WTC11 (cell line): ENCODE data around the gene SLC13A3. TPM values are rescaled to one million over a fixed set of nuclear protein-coding genes. Genes with fewer than 3 reads are reported as not detected.

Experiments
- ATAC-seq: fragments of 200-7000 bp; cut with Tn5 transposase; 2 replicates; pipeline ENCODE4 v1.10.0; 2021; ENCODE audit warnings: mild to moderate bottlenecking, moderate library complexity
- CTCF ChIA-PET: fragments of 300-600 bp; sonication (Branson Sonifier 250); formaldehyde crosslinking; loops from one replicate; lab custom pipeline; 2021; ENCODE audit warnings: antibody characterized with exemption; lab: Charles Lee
- POLR2A ChIA-PET: fragments of 350-600 bp; sonication (Branson Sonifier 250); formaldehyde crosslinking; loops from one replicate; lab custom pipeline; 2021; ENCODE audit warnings: antibody characterized with exemption; lab: Charles Lee
- DNase-seq: peaks from one replicate; pipeline ENCODE4 v3.0.0; 2021; ENCODE audit warnings: low spot score
- H3K27ac Mint-ChIP-seq: 2 replicates; pipeline ENCODE4 v1.8.0; 2021; ENCODE audit warnings: mixed read lengths
- H3K27me3 Mint-ChIP-seq: 2 replicates; pipeline ENCODE4 v1.8.0; 2021; ENCODE audit warnings: low read depth, mild to moderate bottlenecking, moderate library complexity, mixed read lengths
- H3K36me3 Mint-ChIP-seq: 2 replicates; pipeline ENCODE4 v1.8.0; 2021; ENCODE audit warnings: mixed read lengths
- H3K4me1 Mint-ChIP-seq: 2 replicates; pipeline ENCODE4 v1.8.0; 2022; ENCODE audit warnings: mixed read lengths
- H3K4me3 Mint-ChIP-seq: 2 replicates; pipeline ENCODE4 v1.8.0; 2021; ENCODE audit warnings: mild to moderate bottlenecking, moderate library complexity, mixed read lengths
- H3K9me3 Mint-ChIP-seq: 2 replicates; pipeline ENCODE4 v1.8.0; 2021; ENCODE audit warnings: mixed read lengths
- ATF3 ChIP-seq: sonication (generic); formaldehyde crosslinking; conservative IDR thresholded peaks from 2 replicates; pipeline ENCODE4 v1.8.1; 2022; ENCODE audit warnings: mild to moderate bottlenecking, missing genetic modification reagents
- CBFB ChIP-seq: sonication (generic); formaldehyde crosslinking; IDR thresholded peaks from 2 replicates; pipeline ENCODE4 v1.8.1; 2022; ENCODE audit warnings: mild to moderate bottlenecking, low read depth, missing genetic modification reagents
- E2F1 ChIP-seq: sonication (generic); formaldehyde crosslinking; IDR thresholded peaks from 2 replicates; pipeline ENCODE4 v1.8.0; 2022; ENCODE audit warnings: mild to moderate bottlenecking, missing genetic modification reagents
- FOXK1 ChIP-seq: sonication (generic); formaldehyde crosslinking; IDR thresholded peaks from 2 replicates; pipeline ENCODE4 v1.8.0; 2022; ENCODE audit warnings: mild to moderate bottlenecking, moderate library complexity, missing genetic modification reagents
- IRF2 ChIP-seq: sonication (generic); formaldehyde crosslinking; IDR thresholded peaks from 2 replicates; pipeline ENCODE4 v1.8.0; 2022; ENCODE audit warnings: low read depth, missing genetic modification reagents, borderline replicate concordance
- MYBL2 ChIP-seq: sonication (generic); formaldehyde crosslinking; IDR thresholded peaks from 2 replicates; pipeline ENCODE4 v1.8.1; 2023; ENCODE audit warnings: mild to moderate bottlenecking, moderate library complexity, missing genetic modification reagents
- OVOL2 ChIP-seq: fragments of 250-450 bp; sonication (Bioruptor Pico); IDR thresholded peaks from 2 replicates; pipeline ENCODE4 v1.9.0; 2021; ENCODE audit warnings: mild to moderate bottlenecking, borderline replicate concordance
- PREB ChIP-seq: sonication (generic); formaldehyde crosslinking; IDR thresholded peaks from 2 replicates; pipeline ENCODE4 v1.8.1; 2022; ENCODE audit warnings: mild to moderate bottlenecking, missing genetic modification reagents, moderate library complexity, borderline replicate concordance
- SMAD4 ChIP-seq: sonication (generic); formaldehyde crosslinking; IDR thresholded peaks from 2 replicates; pipeline ENCODE4 v1.8.0; 2022; ENCODE audit warnings: mild to moderate bottlenecking, missing genetic modification reagents
- TCF7 ChIP-seq: sonication (generic); formaldehyde crosslinking; IDR thresholded peaks from 2 replicates; pipeline ENCODE4 v1.8.0; 2022; ENCODE audit warnings: mild to moderate bottlenecking, low read depth, missing genetic modification reagents, moderate library complexity
- USF1 ChIP-seq: sonication (generic); formaldehyde crosslinking; IDR thresholded peaks from 2 replicates; pipeline ENCODE4 v1.8.0; 2022; ENCODE audit warnings: mild to moderate bottlenecking, missing genetic modification reagents
- ZNF263 ChIP-seq: sonication (generic); formaldehyde crosslinking; IDR thresholded peaks from 2 replicates; pipeline ENCODE4 v1.8.1; 2022; ENCODE audit warnings: low read depth, mild to moderate bottlenecking, moderate library complexity, missing genetic modification reagents
- total RNA-seq: library from RNA; stranded (reverse); gene quantifications from 3 replicates; pipeline ENCODE4 v1.2.3, GENCODE V29; 2021
- TF ChIP-seq, protein P1 (sequence below): sonication (generic); formaldehyde crosslinking; IDR thresholded peaks from 2 replicates; pipeline ENCODE4 v1.8.0; 2023; ENCODE audit warnings: mild to moderate bottlenecking, missing genetic modification reagents
- TF ChIP-seq, protein P2 (sequence below): sonication (generic); formaldehyde crosslinking; conservative IDR thresholded peaks from 2 replicates; pipeline ENCODE4 v1.8.1; 2023; ENCODE audit warnings: mild to moderate bottlenecking, low read depth, missing genetic modification reagents, moderate library complexity
- TF ChIP-seq, protein P3 (sequence below): fragments of 250-450 bp; sonication (Bioruptor Pico); IDR thresholded peaks from 2 replicates; pipeline ENCODE4 v1.8.0; 2021; ENCODE audit warnings: mild to moderate bottlenecking

The SLC13A3 gene
- total RNA-seq, 1 experiment from 2014 or later, result 10.6 TPM

GRCh38 chr20:46626758-46627157 lies 24.5 kb downstream of the SLC13A3 start (continued):
- TF ChIP-seq, protein P1, sequence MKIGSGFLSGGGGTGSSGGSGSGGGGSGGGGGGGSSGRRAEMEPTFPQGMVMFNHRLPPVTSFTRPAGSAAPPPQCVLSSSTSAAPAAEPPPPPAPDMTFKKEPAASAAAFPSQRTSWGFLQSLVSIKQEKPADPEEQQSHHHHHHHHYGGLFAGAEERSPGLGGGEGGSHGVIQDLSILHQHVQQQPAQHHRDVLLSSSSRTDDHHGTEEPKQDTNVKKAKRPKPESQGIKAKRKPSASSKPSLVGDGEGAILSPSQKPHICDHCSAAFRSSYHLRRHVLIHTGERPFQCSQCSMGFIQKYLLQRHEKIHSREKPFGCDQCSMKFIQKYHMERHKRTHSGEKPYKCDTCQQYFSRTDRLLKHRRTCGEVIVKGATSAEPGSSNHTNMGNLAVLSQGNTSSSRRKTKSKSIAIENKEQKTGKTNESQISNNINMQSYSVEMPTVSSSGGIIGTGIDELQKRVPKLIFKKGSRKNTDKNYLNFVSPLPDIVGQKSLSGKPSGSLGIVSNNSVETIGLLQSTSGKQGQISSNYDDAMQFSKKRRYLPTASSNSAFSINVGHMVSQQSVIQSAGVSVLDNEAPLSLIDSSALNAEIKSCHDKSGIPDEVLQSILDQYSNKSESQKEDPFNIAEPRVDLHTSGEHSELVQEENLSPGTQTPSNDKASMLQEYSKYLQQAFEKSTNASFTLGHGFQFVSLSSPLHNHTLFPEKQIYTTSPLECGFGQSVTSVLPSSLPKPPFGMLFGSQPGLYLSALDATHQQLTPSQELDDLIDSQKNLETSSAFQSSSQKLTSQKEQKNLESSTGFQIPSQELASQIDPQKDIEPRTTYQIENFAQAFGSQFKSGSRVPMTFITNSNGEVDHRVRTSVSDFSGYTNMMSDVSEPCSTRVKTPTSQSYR (CRISPR knock-in tag), result no peak
- TF ChIP-seq ZNF263 (CRISPR knock-in tag) (no peak), OVOL2 (CRISPR knock-in tag) (no peak), E2F1 (CRISPR knock-in tag) (no peak), PREB (CRISPR knock-in tag) (no peak), USF1 (CRISPR knock-in tag) (no peak), TCF7 (CRISPR knock-in tag) (no peak), ATF3 (no peak), MYBL2 (CRISPR knock-in tag) (no peak), SMAD4 (CRISPR knock-in tag) (no peak), IRF2 (CRISPR knock-in tag) (no peak), FOXK1 (CRISPR knock-in tag) (no peak), CBFB (CRISPR knock-in tag) (no peak)
- TF ChIP-seq, protein P2, sequence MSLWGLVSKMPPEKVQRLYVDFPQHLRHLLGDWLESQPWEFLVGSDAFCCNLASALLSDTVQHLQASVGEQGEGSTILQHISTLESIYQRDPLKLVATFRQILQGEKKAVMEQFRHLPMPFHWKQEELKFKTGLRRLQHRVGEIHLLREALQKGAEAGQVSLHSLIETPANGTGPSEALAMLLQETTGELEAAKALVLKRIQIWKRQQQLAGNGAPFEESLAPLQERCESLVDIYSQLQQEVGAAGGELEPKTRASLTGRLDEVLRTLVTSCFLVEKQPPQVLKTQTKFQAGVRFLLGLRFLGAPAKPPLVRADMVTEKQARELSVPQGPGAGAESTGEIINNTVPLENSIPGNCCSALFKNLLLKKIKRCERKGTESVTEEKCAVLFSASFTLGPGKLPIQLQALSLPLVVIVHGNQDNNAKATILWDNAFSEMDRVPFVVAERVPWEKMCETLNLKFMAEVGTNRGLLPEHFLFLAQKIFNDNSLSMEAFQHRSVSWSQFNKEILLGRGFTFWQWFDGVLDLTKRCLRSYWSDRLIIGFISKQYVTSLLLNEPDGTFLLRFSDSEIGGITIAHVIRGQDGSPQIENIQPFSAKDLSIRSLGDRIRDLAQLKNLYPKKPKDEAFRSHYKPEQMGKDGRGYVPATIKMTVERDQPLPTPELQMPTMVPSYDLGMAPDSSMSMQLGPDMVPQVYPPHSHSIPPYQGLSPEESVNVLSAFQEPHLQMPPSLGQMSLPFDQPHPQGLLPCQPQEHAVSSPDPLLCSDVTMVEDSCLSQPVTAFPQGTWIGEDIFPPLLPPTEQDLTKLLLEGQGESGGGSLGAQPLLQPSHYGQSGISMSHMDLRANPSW, result no peak
- TF ChIP-seq, protein P3, sequence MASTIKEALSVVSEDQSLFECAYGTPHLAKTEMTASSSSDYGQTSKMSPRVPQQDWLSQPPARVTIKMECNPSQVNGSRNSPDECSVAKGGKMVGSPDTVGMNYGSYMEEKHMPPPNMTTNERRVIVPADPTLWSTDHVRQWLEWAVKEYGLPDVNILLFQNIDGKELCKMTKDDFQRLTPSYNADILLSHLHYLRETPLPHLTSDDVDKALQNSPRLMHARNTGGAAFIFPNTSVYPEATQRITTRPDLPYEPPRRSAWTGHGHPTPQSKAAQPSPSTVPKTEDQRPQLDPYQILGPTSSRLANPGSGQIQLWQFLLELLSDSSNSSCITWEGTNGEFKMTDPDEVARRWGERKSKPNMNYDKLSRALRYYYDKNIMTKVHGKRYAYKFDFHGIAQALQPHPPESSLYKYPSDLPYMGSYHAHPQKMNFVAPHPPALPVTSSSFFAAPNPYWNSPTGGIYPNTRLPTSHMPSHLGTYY, result no peak

DNA sequence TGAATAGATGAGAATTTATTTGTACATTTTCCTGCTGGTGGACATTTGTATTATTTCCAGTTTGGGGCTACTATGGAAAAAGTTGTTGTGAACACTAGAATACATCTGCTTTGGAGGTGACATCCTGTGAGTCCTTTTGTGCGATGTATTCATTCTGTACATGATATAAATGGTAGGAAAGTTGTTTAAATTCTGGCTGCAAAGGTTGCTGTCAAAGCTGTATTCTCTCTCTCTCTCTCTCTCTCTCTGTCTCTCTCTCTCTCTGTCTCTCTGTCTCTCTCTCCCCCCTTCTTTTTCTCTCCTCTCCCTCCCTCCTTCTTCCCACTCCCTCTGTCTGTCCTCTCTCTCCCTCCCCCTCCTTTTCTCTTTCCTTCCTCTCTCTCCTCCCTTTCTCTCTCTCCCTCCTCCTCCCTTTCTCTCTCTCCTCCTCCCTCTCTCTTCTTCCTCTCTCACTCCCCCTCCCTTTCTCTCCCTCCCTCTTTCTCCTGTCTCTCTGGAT lies 25.3 kb downstream of the SLC13A3 start:
- CTCF ChIA-PET, result interaction anchor here (0.7 kb wide), 1 partner anchor 64 kb away, joined by 3 read pairs; no protein-coding TSS in a partner anchor

More for the DNA sequence above, 25.3 kb downstream of the SLC13A3 start:
- no peak for TF ChIP-seq IRF2 (CRISPR knock-in tag)
- no peak for DNase-seq
- POLR2A ChIA-PET, result no interaction called here
- Mint-ChIP-seq H3K4me1 (peaks cover 26% of the 10 kb centered on the region), H3K27me3 (no peaks in the 10 kb centered on the region; the same call in 1 of the 2 replicates), H3K4me3 (no peak overlapping the region), H3K9me3 (peaks cover 29% of the 10 kb centered on the region), H3K36me3 (peaks cover 17% of the 10 kb centered on the region), H3K27ac (no peak overlapping the region)
- no peak for ATAC-seq
